KMS-11 (cell line): ENCODE results near the gene FER1L5.
A peak's percentile ranks its signal among the peaks of the same experiment; 100 is the strongest.

ENCODE experiments used
- H2AFZ ChIP-seq: fragments of 200-600 bp; sonication (generic); 2 replicates; pipeline ENCODE4 v1.6.1; 2016; ENCODE audit warnings: antibody characterized with exemption, mixed run types, low read depth
- H3K27ac ChIP-seq: fragments of 200-600 bp; sonication (generic); 2 replicates; pipeline ENCODE4 v1.6.1; 2016; ENCODE audit warnings: mild to moderate bottlenecking, mixed run types
- H3K27me3 ChIP-seq: fragments of 200-600 bp; sonication (generic); 2 replicates; pipeline ENCODE4 v1.6.1; 2017; ENCODE audit warnings: mild to moderate bottlenecking, low read depth, mixed run types, moderate library complexity; ENCODE audit not compliant: insufficient read depth
- H3K36me3 ChIP-seq: fragments of 200-600 bp; sonication (generic); 2 replicates; pipeline ENCODE4 v1.6.1; 2017; ENCODE audit warnings: mild to moderate bottlenecking, mixed run types; ENCODE audit not compliant: insufficient read depth
- H3K4me1 ChIP-seq: fragments of 200-600 bp; sonication (generic); 2 replicates; pipeline ENCODE4 v1.6.1; 2016; ENCODE audit warnings: mild to moderate bottlenecking, low read depth, mixed run types; ENCODE audit not compliant: poor library complexity, severe bottlenecking
- H3K4me2 ChIP-seq: fragments of 200-600 bp; sonication (generic); 2 replicates; pipeline ENCODE4 v1.7.0; 2016; ENCODE audit warnings: mild to moderate bottlenecking, mixed run types
- H3K4me3 ChIP-seq: fragments of 200-600 bp; sonication (generic); IDR thresholded peaks from 2 replicates; pipeline ENCODE4 v1.6.1; 2017; ENCODE audit warnings: low read depth, low read length, mixed read lengths; ENCODE audit not compliant: insufficient read depth
- H3K79me2 ChIP-seq: fragments of 200-600 bp; sonication (generic); 2 replicates; pipeline ENCODE4 v1.6.1; 2016; ENCODE audit warnings: low read depth, mixed run types; ENCODE audit not compliant: insufficient read depth
- H3K9ac ChIP-seq: fragments of 200-600 bp; sonication (generic); 2 replicates; pipeline ENCODE4 v1.6.1; 2016; ENCODE audit warnings: mild to moderate bottlenecking, mixed run types
- H4K20me1 ChIP-seq: fragments of 200-600 bp; sonication (generic); 2 replicates; pipeline ENCODE4 v1.6.1; 2016; ENCODE audit warnings: mild to moderate bottlenecking, mixed run types; ENCODE audit not compliant: insufficient read depth
- TF ChIP-seq, protein P1 (sequence below): fragments of 200-600 bp; sonication (generic); conservative IDR thresholded peaks from 2 replicates; pipeline ENCODE4 v1.6.1; 2017; ENCODE audit warnings: low read depth, mild to moderate bottlenecking, antibody characterized with exemption, low read length, moderate library complexity, mixed read lengths

FER1L5 gene

GRCh38 chr2:96642564-96643360 is at the start of gene FER1L5:
Gene FER1L5 (plus strand): TSS chr2:96642764. CDS start chr2:96642837, 73 bp downstream.
- H4K20me1 ChIP-seq = no peaks in the 10 kb centered on the region
- no peak within 1 kb of the TSS for H3K27ac ChIP-seq
- H2AFZ ChIP-seq = no peak within 1 kb of the TSS
- TF ChIP-seq, protein P1, sequence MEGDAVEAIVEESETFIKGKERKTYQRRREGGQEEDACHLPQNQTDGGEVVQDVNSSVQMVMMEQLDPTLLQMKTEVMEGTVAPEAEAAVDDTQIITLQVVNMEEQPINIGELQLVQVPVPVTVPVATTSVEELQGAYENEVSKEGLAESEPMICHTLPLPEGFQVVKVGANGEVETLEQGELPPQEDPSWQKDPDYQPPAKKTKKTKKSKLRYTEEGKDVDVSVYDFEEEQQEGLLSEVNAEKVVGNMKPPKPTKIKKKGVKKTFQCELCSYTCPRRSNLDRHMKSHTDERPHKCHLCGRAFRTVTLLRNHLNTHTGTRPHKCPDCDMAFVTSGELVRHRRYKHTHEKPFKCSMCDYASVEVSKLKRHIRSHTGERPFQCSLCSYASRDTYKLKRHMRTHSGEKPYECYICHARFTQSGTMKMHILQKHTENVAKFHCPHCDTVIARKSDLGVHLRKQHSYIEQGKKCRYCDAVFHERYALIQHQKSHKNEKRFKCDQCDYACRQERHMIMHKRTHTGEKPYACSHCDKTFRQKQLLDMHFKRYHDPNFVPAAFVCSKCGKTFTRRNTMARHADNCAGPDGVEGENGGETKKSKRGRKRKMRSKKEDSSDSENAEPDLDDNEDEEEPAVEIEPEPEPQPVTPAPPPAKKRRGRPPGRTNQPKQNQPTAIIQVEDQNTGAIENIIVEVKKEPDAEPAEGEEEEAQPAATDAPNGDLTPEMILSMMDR = no peak
- H3K79me2 ChIP-seq = peaks cover under 1% of the 10 kb centered on the region; the same call in 1 of the 2 replicates
- H3K36me3 ChIP-seq = no peaks in the 10 kb centered on the region
- H3K27me3 ChIP-seq = no peaks in the 10 kb centered on the region
- no peak within 1 kb of the TSS for H3K4me3 ChIP-seq
- no peak within 1 kb of the TSS for H3K4me2 ChIP-seq
- peaks cover 8% of the 10 kb centered on the region for H3K4me1 ChIP-seq
- no peak within 1 kb of the TSS for H3K9ac ChIP-seq

GRCh38 chr2:96594282-96594681 is 48.3 kb upstream of the FER1L5 start:
- no peaks in the 10 kb centered on the region for H3K79me2 ChIP-seq
- H3K27me3 ChIP-seq = no peaks in the 10 kb centered on the region
- no peaks in the 10 kb centered on the region; the same call in 1 of the 2 replicates for H3K36me3 ChIP-seq
- H3K4me1 ChIP-seq = peaks cover 57% of the 10 kb centered on the region
- peak overlapping the region; percentile 43; the same call in 1 of the 2 replicates for H3K4me2 ChIP-seq
- no peak overlapping the region for H2AFZ ChIP-seq
- H3K9ac ChIP-seq = no peak overlapping the region
- H4K20me1 ChIP-seq = no peaks in the 10 kb centered on the region
- TF ChIP-seq, protein P1 = no peak
- H3K27ac ChIP-seq = peak overlapping the region; percentile 58; the same call in 1 of the 2 replicates
- H3K4me3 ChIP-seq = no peak overlapping the region

DNA sequence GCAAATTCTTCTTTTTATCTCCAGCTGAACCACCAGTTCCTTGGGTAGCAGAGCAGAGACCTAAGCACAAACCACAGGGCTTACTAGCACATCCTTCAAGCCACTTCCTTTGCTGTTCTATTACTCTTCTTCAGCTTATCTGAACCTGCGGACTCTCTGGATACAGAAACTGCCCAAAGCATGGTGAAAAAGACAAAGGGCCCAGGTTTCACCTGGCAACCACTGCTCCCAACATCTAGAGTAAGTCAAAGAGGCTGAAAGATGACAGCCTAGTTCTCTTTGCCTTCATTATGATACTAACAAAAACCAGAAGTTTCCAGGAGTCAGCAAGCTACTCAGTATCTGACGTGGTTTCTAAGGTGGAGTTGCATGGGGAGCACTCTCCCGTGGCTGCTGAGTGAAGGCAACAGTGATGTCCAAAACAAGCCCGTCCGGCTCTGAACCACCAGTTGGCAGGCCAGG is 47.8 kb upstream of the FER1L5 start:
- Histone ChIP-seq H4K20me1 (no peaks in the 10 kb centered on the region), H3K4me2 (peak overlapping the region; percentile 43; the same call in 1 of the 2 replicates), H3K4me3 (no peak overlapping the region), H3K79me2 (no peaks in the 10 kb centered on the region), H3K4me1 (peaks cover 55% of the 10 kb centered on the region), H3K27me3 (no peaks in the 10 kb centered on the region), H3K36me3 (no peaks in the 10 kb centered on the region; the same call in 1 of the 2 replicates), H3K27ac (peak overlapping the region; percentile 58), H2AFZ (no peak overlapping the region), H3K9ac (no peak overlapping the region)
- TF ChIP-seq, protein P1 = no peak

DNA sequence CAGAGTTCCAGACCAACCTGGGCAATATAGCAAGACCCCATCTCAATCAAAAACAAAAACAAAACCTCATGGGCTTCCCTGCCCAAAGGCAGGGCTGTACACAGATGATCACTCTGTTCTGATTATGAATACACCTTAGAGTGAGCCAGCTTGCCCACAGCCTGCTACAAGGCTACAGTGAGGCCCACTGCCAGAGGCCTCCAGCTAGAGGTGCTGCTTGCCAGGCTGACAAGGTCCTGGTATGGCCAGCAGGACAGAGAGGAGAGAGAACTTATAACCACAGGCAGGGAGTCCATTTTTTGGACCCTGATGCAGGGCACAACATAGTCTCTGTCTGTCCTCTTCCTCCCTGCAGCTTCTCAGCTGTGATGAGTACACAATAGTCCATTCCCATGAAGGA is 46.0 kb upstream of the FER1L5 start:
- Histone ChIP-seq H3K27ac (no peak overlapping the region), H3K27me3 (no peaks in the 10 kb centered on the region), H3K36me3 (no peaks in the 10 kb centered on the region; the same call in 1 of the 2 replicates), H3K4me3 (no peak overlapping the region), H3K9ac (no peak overlapping the region), H3K79me2 (no peaks in the 10 kb centered on the region), H3K4me1 (peaks cover 55% of the 10 kb centered on the region), H4K20me1 (no peaks in the 10 kb centered on the region), H3K4me2 (no peak overlapping the region), H2AFZ (no peak overlapping the region)
- TF ChIP-seq, protein P1 = no peak
